Activated gamma-delta T cell treated with Interleukin-2 at 50 U/mL for 16 hours (primary cell): ENCODE data around the gene TIMP4.

Experiments used
- DNase-seq: peaks from one replicate; pipeline ENCODE4 v3.0.0-alpha.2; 2020

TIMP4 gene

DNA sequence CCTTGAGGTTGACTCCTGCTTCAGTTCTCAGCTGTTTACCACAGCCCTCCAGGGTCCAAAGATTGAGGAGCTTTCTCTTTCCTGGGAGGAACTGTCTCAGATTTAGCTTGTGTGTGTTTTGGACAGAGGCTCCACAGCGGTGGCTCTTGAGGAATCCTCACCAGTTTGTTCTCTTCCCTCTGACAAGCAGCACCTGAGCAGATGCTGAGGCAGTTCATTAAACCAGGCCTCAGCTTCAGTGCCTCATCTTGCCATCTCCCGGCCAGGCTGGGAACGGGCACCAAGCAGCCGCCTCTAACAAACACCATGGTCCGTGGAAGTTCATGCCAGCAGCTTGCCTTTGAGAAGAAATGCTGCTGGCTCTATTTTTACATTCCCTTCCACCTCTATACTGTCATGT is 25.8 kb upstream of the TIMP4 start:
- DNase-seq = no peak

DNA sequence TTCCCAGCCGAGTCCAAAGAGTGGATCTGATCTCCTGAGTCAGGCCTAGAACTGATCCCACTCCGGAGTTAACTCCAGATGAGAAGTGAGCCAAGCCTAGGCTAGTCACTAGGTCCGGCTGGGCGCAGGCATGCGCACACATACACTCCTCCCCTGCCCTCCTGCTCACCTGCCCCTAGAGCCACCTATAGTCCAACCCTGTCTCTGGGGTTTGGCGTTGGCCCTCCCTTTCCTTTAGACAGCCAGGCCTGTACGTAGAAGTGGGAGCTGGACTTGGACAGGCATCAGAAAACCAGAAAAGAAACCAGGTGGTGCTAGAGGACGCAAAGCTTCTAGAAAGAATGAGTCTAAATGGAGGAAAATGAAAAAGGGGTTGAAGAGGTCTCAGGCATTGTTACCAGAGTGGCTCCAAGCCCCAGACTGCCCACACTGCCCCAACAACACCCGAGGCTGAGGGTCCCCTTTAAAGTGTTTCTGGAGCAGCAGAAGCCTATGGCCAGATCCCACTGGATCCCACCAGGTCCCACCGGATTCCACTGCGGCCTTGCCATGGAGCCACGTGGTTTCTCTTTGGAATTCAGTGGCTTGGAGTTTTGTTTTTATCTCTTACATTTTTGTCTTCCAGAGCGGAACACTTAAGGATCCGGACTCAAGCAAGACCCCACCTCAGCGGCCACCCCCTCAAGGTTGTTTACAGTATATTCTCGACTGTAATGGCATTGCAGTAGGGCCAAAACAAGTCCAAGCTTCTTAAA is 24.2 kb upstream of the TIMP4 start:
- no peak for DNase-seq

DNA sequence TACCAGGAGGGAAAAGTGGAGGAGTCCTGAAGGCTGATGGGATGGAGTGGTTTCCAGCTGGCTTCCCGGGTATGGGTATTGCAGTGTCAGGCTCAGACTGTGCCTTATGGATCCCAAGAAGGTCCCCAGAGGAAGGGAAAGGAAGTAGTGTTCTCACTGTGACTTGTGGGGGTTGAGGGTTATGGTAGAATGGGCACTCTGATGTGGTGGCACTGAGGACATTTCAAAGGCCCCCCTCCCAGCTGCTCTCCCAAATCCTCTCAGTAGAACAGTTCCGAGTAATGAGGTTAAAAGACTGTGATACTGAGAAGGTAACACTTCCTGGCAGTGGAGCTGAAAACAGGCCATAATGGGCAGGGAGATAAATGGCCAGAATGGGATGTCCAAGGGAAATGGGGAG is 23.1 kb upstream of the TIMP4 start:
- DNase-seq = no peak

DNA sequence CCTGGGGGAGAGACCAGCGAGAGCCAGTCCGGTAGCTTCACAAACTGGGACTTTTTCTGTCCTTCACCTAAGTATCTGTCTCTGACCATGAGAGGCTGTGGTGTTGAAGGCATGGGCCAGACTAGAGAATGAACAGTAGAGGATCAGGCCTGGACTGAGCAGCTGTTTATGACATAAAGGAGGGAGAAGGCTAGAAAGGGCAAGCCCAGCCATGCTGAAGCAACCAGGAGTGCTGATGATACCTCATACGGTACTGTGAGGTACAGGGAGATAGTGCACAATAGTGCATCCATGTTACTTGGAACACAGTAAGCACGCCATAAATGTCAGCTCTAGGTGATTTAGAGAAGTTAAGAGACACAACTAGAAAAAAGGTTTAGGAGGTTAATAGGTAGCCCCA is 22.6 kb upstream of the TIMP4 start:
- no peak for DNase-seq

DNA sequence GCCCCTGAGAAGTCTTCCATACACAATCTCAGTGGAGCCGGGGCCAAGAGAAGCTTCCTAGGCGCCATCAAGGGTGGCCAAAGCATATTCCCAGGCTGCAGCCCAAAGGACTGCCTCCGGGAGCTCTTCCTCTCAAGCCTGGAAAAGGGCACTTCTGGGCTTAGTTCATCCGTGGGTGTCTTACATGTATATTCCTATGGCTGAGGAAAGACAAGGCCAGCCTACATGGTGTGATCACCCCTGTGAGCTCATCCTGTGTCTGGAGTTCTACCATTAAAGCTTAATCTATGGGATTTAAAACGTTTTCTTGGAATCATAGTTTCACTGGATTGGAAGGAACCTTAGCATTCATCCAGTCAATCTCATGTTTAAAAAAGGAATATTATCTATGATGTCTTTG is 21.9 kb upstream of the TIMP4 start:
- DNase-seq = no peak

DNA sequence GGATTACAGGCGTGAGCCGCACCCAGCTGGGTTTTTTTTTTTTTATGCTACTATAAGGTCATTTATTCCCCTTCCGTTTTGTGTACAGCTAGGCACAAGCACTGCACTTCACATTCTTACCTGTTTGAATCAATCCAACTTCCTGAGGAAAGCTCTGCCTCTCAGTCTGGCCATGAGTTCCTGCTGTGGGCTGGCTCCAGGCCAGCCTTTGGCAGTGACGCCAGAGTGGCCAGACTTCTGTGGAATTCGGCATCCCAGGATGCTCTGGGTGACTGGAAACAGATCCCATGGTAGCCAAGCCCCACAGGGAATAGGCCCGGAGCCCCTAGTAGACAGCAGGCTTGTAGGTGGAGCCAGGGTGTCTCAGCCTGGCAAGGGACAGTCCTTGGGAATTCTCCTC is 21.5 kb upstream of the TIMP4 start:
- no peak for DNase-seq

DNA sequence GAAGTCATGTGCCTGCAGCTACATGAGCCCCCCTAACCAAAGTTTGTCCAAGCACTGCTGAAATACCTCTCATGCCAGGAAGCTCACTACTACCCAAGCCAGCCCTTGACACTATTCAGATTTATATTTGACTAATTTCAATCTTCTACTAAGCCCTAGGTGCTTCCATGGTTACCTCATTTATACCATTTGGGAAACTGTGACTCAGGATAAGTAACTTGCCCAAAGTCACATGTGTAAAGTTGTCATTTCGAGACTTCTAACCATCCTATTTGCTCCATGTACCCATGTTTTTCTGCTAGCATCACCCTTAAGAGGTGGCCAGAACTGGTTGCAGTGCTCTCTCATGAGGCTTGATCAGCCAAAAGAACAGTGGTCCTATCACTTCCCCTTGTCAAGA is 20.7 kb upstream of the TIMP4 start:
- DNase-seq = no peak

DNA sequence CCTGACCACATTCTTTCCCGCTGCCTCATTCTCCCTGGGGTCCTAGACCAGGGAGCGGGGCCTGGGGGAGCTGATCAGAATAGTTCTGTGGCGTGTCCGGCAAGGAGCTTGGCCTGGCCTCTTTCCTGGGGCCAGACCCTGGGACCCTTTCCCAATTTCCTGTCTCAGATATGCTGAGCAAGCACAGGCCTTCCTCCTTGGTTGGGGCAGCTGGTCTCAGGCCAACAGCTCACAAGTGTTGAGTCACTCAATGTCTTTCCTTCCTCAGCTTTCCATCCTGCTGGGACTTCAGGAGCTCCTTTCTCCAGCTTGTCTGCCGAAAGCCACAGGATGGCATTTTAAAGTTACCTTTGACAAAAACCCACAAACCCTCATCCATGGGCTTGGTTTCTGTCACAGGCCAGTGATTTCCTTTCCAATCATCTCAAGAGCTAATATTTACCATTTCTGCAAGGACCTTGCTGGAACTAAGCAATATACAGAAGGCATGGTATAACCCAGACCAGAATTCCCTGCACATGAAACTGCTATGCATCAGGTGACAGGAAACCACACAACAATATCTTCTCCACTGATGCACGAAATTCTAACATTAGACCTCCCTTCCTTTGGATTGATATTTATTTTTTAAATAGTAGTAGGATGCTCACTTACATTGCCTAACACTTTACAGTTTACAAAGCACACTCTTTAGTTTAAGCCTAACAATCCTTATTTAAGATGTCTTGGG is 19.5 kb upstream of the TIMP4 start:
- no peak for DNase-seq

DNA sequence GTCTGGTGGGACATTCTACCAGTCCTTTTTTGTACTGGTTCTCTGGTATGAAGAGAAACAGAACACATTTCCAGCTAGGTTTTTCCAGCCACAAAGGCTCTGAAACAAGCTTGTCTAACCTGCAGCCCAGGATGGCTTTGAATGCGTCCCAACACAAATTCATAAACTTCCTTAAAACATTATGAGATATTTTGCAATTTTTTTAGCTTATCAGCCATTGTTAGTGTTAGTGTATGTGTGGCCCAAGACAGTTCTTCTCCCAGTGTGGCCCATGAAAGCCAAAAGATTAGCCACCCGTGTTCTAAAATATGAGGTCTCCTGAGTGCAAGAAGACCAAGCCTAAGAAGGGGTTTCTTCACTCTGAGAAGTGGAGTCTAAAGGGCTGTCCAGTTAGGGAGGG is 18.4 kb upstream of the TIMP4 start:
- DNase-seq = no peak

DNA sequence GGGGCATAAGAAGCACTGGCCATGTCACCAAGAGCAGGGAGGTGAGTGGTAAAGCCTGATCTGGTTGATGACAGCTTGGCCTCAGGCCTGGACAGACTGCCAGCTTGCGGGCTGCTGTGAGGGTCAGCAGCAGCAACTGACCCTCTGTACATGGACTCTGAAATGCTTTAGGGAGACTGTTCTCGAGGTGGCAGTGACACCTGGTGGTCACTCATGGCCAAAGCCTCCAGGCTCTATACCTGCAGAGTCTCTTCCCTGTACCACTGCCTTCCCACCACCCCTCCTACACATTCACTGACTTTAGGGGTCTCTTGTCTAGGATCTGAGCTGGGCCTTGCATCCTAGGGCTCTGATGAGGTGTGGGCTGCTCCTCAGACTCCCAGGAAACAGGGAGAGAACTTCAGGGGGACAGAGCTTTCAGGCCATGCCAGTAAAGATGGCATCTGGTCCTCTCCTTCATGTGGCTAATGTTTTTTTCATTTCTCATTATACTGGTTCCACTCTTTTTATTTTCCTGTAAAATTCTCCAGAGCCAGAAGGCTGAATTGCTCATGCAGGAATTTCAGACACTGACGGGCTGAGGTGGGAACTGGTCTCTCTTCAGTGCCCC is 17.2 kb upstream of the TIMP4 start:
- DNase-seq = no peak

DNA sequence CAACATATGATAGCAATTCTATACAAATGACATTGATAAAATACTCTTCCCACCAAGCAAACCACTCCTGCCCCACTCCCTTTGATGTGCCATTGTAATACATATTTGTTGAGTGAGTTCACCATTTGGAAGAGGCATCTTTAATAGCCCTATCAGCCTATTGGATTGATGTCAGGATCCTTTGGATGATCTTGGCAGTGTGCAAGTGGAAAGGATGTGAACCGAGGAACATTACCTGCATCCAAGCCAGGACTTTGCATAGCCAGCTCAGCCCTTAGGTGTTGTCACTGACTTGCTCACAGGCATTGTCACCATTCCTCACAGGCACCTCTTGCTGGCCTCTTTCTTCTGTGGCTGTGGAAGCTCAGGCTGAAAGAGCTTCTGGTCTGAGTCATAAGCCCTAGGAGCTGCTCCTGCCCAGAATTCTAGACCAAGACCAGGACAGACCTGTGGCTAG is 16.5 kb upstream of the TIMP4 start:
- no peak for DNase-seq

DNA sequence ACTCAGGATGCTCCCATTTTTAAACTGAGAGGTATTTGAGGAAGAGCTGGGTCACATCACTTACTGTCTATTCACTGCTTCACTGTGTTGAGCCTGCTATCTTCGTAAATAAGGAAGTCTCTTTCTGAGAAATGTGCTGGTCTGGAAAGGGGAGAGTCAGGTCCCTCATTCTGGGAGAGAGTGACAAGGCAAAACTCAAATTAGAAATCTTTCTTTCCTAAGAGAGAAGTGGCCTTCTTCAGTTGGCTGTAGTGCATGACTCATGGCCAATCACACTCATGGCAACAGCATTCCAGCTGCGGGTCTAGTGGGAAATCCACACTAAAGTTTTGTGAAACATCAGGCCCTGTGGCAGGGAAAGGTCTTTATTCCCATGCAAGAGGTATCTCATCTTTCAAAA is 11.5 kb upstream of the TIMP4 start:
- no peak for DNase-seq

DNA sequence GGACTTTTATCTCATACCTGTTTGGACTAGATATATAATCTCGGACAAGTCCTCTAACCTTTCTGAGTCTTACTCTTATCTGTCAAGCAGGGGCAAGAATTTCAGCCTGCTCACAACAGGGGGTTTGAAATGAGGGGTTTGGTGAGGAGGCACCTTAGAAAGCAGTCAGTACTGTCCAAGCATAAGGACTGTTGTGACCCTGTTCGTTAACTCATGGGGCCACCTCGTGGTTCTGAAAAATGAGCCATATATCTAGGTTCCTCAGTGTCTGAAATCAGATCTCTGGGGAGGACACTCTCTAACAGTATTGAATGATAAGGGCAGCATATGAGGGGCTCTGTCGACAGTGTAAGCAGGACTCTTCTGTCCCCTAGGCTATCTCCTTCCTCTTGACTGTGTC is 7.2 kb upstream of the TIMP4 start:
- DNase-seq = no peak

DNA sequence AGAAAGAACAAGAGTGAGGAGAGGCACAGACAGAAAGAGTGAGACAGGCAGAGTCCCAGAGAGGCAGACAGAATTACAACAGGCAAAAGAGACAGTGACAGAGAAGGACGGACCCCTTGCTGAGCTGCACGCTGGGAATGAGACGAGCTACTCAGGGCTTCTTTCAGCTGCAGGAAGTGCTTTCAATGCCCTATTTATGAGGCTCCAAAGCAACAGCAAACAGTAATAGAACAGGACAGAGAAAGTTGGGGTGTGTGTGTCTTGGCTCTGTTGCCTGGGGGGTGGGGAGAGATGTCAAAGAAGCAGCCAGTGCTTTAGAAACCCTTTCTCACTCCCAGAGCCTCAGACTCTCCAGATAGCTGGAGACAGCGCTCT is 502 bp upstream of the TIMP4 start:
- DNase-seq = no peak

DNA sequence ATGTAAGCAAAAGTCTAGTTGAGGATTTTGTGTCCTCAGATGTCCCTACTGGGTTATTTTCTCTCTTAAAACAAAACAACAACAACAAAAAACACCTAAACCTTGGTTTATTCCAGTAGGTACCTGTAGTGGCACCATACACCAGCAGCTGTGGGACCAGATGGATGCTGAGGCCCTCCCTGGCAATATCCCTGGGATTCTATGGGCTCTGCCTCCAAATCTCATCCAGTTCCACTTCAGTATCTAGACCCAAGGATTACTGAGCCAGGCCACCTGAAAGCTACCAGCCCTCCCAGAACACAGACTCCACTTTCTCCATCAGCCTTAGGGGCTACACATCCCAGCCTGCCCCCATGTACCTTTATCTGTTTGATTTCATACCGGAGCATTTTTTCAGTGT is 1.7 kb downstream of the TIMP4 start:
- DNase-seq = no peak

DNA sequence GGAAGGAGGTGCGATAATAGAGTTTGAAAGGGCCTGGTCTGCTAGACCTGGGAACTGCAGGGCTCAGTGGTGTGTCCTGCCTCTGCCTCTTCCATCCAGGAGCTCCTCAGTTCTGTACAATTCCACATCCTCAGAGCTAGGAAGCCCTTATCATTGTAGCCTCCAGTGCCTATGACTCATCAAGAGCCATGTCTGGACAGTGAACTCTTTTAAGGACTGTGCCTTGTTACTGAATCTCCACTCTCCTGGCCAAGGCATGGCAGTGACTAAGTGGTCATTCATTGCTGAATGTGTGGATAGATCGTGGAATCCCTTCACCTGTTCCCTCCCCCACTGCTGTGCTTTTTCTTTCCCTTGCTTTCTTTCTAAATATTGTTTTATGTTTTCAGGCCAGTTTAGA is 2.9 kb downstream of the TIMP4 start:
- DNase-seq = no peak

DNA sequence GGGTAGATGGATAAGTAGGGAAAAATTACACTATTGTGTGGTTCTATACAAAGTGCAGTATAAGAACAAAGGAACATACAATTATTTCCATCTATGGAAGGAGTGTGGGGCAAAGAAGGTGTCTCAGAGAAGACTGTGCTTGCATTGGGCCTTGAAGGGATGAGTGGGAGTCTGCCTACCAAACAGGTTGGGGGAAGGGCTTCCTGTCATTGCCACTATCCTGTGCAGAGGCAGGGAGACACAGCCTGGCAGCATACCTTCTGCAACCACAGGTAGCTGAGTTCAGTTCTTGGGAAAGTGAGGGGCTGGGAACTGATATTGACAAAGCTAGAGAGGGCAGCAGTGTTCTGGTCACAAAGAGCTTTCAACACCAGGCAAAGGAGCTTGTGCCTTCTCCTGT is 3.4 kb downstream of the TIMP4 start:
- no peak for DNase-seq

DNA sequence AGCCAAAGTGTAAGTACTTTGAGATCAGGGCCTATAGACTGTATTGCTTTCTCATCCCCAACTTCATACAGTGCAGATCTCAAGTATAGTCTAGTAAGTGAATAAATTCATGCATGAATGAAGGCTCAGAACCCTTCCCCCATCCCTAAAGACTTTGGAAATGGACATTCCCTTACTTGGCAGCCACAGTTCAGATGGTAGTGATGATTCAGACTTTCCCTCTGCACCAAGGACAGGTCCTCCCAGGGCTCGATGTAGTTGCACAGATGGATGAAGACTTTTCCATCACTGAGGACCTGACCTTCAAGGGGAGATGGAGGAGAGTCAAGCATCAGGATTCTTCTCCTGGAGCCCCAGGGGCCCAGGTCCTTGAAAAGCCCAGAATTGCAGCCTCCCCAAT is 4.6 kb downstream of the TIMP4 start:
- DNase-seq = no peak

DNA sequence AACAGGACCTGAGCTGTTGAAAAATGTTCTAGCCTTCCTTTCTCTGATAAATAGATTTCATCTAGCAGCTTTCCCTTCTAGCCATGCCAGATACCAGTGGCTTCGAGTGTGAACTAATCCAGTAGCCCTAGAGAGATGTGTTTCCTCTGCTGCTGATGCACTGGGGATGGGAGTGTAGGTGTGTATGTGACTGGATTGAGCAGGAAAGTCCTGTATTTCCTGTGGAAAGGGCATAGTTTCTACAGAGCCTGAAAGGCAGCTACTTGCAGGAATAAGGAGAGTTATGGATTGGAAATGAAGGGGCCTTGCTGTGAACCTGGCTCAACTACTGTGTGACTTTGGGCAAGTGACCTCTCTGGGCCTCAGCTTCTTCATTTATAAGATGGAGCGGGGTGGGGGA is 8.6 kb downstream of the TIMP4 start:
- DNase-seq = no peak

DNA sequence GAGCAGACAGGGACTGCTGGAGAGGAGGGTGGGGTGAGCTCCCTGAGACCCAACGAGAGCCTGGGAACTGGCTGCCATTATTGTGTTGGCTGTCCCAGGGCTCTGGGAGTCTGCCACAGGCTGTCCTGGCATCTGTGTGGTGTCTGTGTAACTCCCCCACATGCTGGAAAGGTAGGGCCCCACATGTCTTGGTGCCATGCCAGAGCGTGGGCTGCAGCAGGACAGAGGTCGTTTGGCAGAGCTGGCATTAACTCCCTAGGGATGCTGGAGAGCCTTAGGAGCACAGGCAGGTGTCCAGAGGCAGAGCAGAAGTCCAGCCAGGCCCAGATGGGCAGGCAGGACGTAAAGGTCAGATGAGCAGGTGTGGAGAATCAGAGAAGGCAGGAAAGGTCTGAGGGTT is 9.7 kb downstream of the TIMP4 start:
- DNase-seq = no peak

DNA sequence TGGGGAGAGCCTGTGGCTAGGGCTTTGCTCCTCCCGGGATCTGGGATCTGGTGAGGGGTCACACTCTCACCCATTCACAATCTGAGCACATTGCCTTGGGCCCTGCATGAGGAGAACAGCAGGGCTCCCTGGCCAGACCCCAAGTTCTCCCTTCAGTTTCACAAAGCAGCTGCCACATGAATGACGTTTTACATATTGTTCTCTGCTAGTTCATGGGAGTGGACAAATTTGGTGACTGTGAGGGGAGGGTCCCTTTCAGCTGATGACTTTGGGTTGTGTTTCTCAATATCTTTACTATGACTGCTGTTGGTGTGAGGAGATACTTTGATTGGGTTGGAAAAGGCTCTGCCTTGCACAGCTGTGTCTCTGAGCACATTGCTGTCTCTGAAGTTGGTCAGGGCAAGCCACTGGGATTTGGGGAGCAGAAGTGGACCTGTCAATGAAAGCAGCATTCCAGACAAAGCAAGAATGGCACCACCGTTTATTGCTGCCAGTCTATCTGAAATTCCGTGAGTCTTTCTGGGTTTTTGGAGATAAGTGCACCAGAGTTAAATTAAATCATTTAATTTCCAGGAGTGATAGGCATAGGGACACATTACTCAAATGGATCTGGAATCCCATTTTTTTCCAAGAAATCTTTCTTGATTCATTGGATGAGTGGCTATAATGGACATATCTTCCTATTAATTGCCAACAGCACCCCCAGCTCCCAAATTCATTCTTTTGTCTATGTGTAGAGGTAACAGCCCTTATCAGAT is 10.3 kb downstream of the TIMP4 start:
- no peak for DNase-seq

DNA sequence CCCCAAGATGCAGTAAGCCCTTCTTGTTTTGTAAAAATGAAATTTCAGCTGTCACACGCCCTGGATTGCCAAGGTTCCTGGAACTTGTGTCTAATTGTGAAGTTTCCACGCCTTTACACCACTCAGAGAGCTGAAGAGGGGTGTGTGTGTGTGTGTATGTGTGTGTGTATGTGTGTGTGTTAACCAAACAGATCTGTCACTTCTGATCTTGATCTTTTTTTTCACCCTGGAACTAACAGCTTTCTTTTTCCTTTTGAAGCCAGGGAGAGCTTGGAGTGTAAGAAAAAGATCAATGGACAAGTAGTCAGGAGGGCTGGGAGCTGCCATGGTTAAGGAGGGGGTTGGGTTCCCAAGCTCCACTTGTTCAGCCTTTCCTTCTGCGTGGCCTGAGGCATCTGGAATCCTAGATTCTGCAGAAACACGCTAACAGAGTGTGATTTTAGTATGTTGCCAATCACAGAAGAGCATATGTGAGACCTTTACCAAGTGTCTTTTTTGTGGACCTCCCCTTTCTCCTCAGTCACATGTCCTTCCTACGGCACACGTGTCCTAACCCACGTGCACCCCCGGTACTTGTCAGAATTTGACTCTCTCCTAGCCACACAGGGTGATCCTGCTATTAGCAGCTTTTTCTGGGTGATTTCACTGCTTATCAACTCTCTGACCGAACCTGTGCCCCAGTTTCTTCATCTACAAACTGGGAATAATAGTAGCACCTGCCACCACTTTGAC is 11.5 kb downstream of the TIMP4 start:
- DNase-seq = no peak

DNA sequence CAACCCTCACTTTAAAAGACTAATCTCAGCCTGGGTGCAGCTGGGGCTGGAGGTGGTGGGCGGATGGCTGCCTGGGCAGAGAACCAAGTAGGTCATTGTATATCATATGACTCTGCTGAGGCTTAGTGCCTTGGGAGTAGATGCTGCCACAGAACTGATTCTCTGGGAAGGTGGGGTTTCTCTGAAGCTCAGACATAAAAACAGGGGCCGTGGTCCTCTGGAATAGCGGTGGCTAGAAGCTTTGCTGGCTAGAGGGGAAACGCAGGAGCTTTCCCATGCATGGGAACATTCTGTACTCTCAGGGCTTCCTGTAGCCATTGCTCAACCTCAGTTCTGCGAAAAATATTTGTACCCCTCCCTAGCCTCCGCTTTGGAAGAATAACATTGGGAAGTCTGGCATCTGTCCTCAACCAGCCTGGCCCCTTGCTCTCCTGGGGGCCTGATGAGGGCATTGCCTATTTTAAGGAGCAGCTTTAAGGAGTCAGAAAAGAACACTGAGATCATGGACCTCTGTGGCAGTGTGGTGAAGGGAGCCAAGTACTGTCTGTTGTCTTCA is 14.7 kb downstream of the TIMP4 start:
- no peak for DNase-seq
